Dermis blood vessel endothelial cell (primary cell): ENCODE data around the gene MBIP. TPM values are rescaled to one million over a fixed set of nuclear protein-coding genes. Genes with fewer than 3 reads are reported as not detected.
"Not testable (repeated sequence)": the region's sequence is repeated elsewhere in the genome, so short reads cannot be mapped to it uniquely, and the experiment has no call there.

Experiments
- DNase-seq: peaks from one replicate; pipeline ENCODE4 v3.0.0; 2010
- total RNA-seq: library from RNA; depleted of rRNA; stranded (reverse); fragments of >200 nt; gene quantifications from 2 replicates; pipeline ENCODE4 v1.2.3, GENCODE V29; 2014

The MBIP gene, protein sequence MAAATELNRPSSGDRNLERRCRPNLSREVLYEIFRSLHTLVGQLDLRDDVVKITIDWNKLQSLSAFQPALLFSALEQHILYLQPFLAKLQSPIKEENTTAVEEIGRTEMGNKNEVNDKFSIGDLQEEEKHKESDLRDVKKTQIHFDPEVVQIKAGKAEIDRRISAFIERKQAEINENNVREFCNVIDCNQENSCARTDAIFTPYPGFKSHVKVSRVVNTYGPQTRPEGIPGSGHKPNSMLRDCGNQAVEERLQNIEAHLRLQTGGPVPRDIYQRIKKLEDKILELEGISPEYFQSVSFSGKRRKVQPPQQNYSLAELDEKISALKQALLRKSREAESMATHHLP
- total RNA-seq = 5.8 and 8.3 TPM in 2 replicates

- DNase-seq = peak; percentile 98
Observed at GRCh38 chr14:36320200-36320896, at the start of gene MBIP. Gene MBIP, minus strand, starts transcription at chr14:36320637. Its CDS starts 49 bp downstream, at chr14:36320588.

- no peak for DNase-seq
Observed at GRCh38 chr14:36367985-36368774, 47.7 kb upstream of the MBIP start.

- no peak for DNase-seq
Observed at GRCh38 chr14:36365766-36366165, 45.3 kb upstream of the MBIP start.

GRCh38 chr14:36363704-36364103 lies 43.3 kb upstream of the MBIP start:
- DNase-seq = no peak

DNA sequence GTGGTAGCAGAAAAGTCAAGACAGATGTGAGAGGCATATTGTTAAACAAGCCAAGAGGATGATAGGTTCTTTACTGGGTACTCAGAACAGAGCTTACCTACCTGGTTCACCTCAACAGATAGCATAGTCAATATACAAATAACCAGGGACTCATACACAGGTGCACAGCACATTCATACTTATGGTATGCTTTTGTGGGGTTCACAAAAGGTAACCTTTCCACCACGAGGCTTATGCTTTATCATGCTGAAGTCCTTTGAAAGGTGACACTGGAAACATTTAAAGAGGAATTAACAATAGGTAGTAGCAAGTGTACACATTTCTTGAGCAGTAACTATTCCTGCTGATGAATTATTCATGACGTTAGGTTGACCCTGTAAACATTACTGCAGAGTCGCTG lies 42.2 kb upstream of the MBIP start:
- no peak for DNase-seq

DNA sequence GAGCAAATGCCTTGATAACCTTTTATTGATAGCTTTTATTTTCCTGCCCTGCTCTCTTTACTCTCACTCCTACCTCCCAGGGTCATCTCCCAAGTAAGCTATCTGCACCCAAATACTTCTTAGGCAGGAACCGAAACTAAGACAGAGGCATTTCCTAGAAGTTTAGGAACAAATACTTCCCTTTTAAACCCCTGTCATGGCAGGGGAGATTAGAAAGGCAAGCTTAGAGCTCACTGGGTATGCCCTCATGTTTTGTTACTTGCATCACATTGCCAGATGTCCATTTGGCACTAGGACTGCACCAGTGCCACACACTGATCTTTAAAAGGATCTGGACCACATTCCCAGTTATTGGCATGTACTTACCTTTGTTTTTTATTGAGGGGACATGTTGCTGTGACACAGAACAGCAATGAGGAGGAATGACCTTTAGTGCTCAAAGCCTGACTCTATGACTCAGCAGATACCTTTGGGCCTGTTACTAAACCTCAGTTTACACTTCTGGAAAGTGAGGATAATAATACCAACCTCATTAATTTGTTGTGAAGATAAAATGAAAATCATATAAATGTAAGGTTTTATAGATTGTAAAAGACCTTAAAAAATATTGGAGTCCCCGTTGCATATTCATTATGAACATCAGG lies 40.9 kb upstream of the MBIP start:
- no peak for DNase-seq

GRCh38 chr14:36356862-36357261 lies 36.4 kb upstream of the MBIP start:
- DNase-seq = no peak

- DNase-seq = no peak
Observed at GRCh38 chr14:36346052-36346451, 25.6 kb upstream of the MBIP start.

DNA sequence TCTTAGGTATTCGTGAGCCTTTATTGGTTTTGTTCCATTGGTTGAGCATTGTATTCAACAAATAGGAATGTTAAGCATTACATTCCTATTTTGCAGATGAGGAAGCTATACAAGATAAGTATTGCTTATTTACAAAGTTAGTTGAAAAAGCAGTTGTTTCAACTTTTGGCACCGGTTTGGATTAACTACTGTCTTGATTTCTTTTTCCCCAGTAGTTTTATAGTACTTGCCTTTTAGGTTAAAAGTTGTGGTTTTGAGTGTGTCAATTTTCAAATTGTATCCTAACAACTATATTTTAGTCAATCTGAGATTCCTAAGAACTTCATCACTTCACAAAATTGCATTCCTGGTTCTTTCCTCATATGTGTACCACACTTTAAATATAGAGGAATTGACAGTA lies 23.8 kb upstream of the MBIP start:
- DNase-seq = no peak

- DNase-seq = not testable (repeated sequence)
Observed at GRCh38 chr14:36341811-36342210, 21.4 kb upstream of the MBIP start.

- DNase-seq = no peak
Observed at GRCh38 chr14:36340276-36340890, 19.9 kb upstream of the MBIP start.

GRCh38 chr14:36339816-36340215 lies 19.4 kb upstream of the MBIP start:
- no peak for DNase-seq

DNA sequence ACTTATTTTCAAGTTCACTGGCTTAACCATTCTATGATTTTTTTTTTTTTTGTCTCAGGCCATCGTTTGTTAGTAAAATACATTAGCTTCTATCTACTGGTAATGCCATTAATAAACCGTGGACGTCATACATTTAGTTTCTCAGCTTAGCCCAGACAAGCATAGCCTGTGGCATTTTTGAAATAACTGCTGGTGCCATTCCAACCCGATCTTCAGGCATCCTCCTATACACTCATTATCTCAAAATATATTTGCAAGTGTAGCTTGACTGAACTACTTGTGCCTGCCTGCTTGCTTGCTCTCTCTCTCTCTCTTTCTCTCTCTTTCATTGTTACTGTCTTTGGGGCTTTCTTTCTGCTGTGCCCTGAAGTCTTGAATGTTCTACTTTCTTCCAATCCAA lies 12.7 kb upstream of the MBIP start:
- DNase-seq = no peak

GRCh38 chr14:36327573-36327972 lies 7.1 kb upstream of the MBIP start:
- DNase-seq = not testable (repeated sequence)

DNA sequence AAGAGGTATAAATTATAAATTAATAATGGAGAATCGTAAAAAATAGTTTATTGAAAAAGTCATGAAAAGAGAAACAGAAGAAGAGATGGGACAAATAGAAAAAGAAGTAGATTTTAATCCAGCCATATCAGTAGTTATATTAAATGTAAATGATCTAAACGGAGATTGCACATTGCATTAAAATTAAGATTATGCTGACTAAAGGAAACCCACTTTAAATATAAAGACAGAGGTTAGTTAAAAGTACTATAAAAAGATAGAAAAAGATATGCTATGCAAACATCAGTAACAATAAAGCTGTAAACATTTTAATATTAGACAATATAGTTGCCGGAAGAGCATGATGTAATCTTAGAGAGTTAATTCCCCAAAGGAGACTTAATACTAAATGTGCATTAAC lies 5.4 kb upstream of the MBIP start:
- DNase-seq = no peak

GRCh38 chr14:36324897-36325296 lies 4.5 kb upstream of the MBIP start:
- no peak for DNase-seq

DNA sequence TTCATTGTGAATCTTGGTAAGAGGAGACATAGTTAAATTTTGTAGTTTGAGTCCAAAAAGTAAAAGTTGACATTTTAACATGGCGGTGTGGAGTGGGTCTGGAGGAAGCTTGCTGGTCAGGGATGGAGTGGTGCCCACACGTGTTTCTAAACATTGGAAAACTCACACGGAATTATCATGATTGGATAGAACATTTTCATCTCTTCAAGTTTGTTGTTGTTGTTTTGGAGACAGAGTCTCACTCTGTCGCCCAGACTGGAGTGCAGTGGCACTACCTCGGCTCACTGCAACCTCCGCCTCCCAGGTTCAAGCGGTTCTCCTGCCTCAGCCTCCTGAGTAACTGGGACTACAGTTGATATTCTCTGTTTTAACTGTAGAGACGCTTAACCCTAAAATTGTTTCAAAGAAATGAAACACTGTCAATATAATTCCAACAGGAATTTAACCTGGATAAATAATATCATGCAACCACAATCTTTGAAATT lies 502 bp upstream of the MBIP start:
- DNase-seq = no peak

- no peak for DNase-seq
Observed at GRCh38 chr14:36319899-36320199, 588 bp downstream of the MBIP start.

- no peak for DNase-seq
Observed at GRCh38 chr14:36317650-36318049, 2.8 kb downstream of the MBIP start.

DNA sequence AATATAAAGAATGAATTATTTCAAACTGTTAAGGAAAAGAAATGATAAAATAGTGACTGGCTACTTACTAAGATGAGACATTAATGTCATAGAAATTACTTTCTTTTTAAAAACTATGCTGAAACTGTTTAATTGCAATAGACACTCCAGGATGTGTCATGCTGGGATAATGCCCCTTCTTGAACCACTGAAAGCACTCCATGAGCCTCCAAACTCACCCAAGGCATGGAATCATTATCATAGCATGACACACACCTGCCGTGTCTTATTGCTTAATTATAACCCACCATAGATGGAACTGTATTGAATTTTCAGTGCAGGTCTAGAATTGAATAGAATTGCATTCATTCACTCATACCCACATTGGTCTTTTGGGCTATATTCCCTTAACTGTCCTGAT lies 4.3 kb downstream of the MBIP start:
- DNase-seq = no peak

DNA sequence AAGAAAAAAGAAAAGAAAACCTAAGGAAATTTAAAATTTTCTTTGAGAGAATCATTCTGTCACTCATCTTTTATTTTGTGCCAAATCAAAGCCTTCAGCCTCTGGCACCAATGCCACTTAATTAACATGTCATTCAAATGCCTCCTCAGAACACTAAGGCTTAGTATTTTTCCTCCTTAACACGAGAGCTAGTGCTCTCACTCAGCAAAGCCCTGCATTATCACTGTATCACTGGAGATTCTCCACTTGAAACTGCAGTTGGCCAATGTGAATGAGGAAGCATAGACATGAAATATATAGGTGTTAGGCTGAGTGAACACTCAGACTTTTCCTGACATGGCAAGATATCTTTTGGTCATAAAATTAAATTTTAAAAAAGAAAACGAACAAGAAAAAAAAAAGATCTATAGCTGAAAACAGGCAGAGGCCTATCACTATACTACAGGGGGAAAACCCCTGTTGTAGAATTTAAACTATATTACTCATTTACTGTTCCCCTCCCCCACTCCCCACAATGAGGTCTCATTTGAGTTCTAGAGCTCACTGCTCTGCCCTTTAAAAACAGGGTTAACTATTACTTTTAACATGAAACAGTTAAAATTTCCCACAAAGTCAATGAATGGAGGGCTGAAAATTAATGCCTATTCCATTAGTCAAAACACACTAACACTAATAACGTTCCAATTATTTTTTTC lies 5.1 kb downstream of the MBIP start:
- no peak for DNase-seq

GRCh38 chr14:36313898-36314297 lies 6.5 kb downstream of the MBIP start:
- no peak for DNase-seq
